Stomach (tissue), 9 donors: ENCODE measurements around the gene PCA3. TPM values are rescaled to one million over a fixed set of nuclear protein-coding genes. Genes with fewer than 3 reads are reported as not detected.
A peak's percentile ranks its signal among the peaks of the same experiment; 100 is the strongest.

Experiments used
- DNase-seq, 2 donors: peaks; one replicate each; pipeline versions ENCODE4 v3.0.0 to v3.0.0-alpha.2; 2013 to 2019
- H3K27ac ChIP-seq, 5 donors: fragments of 200-600 bp in 4 of 5; sonication (generic) in 4 of 5; one replicate each; pipeline ENCODE4 v1.5.1; 2013 to 2019; ENCODE audit warnings: mild to moderate bottlenecking in 1 of 5, moderate library complexity in 1 of 5
- H3K27me3 ChIP-seq, 3 donors: fragments of 200-600 bp; sonication (generic); one replicate each; pipeline ENCODE4 v1.5.1; 2017 to 2019; ENCODE audit warnings: mixed run types in 1 of 3
- H3K36me3 ChIP-seq, 4 donors: fragments of 200-600 bp; sonication (generic); 1 replicate in 3 of 4; 2 replicates in 1 of 4; pipeline ENCODE4 v1.5.1; 2016 to 2019
- H3K4me1 ChIP-seq, 4 donors: fragments of 200-600 bp; sonication (generic); one replicate each; pipeline ENCODE4 v1.5.1; 2016 to 2019
- H3K4me3 ChIP-seq, 4 donors: fragments of 200-600 bp; sonication (generic) in 3 of 4; one replicate each; pipeline ENCODE4 v1.5.1; 2016 to 2019; ENCODE audit warnings: mild to moderate bottlenecking in 1 of 4
- H3K9me3 ChIP-seq, 4 donors: fragments of 200-600 bp; sonication (generic); one replicate each; pipeline ENCODE4 v1.5.1; 2016 to 2019
- EP300 ChIP-seq: sonication (generic); formaldehyde crosslinking; IDR thresholded peaks from one replicate; pipeline ENCODE4 v1.6.1; 2017; ENCODE audit warnings: antibody characterized with exemption
- POLR2A ChIP-seq, 4 donors: fragments of 450-650 bp; IDR thresholded peaks; one replicate each; pipeline ENCODE4 v1.6.1; 2016; ENCODE audit warnings: antibody characterized with exemption in 4 of 4, control low read depth in 2 of 4, mild to moderate bottlenecking in 1 of 4, moderate library complexity in 1 of 4
- POLR2AphosphoS5 ChIP-seq, 3 donors: sonication (generic); formaldehyde crosslinking; IDR thresholded peaks; one replicate each; pipeline ENCODE4 v1.6.1; 2016; ENCODE audit warnings: antibody characterized with exemption in 3 of 3
- WGBS, 5 donors: extraction: QIAGEN DNeasy Blood & Tissue Kit in 3 of 5; methylation state at CpG; one replicate each; pipeline versions ENCODE4 v1.1.5 to v1.1.7; 2013 to 2018; 5-methylcytosine and 5-hydroxymethylcytosine counted together
- intact Hi-C: fragments of 100-400 bp; cut with DNase I; formaldehyde crosslinking; loops from one replicate; pipeline ENCODE4 v1.15.1; 2023; ENCODE audit warnings: low total_unique reads
- polyA plus RNA-seq, 3 donors: library from polyadenylated mRNA; stranded (reverse); fragments of 200-250 nt; gene quantifications; one replicate each; pipeline ENCODE4 v1.2.3, GENCODE V29; 2013
- small RNA-seq, 4 donors: library from RNA; depleted of rRNA; stranded (forward); fragments of <200 nt; gene quantifications; one replicate each; pipeline ENCODE3, GENCODE V24; 2016
- total RNA-seq, 5 donors: library from RNA; depleted of rRNA; stranded (reverse); fragments of >200 nt; gene quantifications; one replicate each; pipeline versions ENCODE4 v1.1.0 to v1.2.3, GENCODE V29; 2014 to 2016
- TF ChIP-seq, protein P1 (sequence below), 7 experiments: fragments of 450-650 bp in 4 of 7; fragments of 200-600 bp in 3 of 7; sonication (generic) in 3 of 7; IDR thresholded peaks; one replicate each; pipeline ENCODE4 v1.5.1; 2016 to 2019; ENCODE audit warnings: antibody characterized with exemption in 7 of 7, control low read depth in 2 of 7, mild to moderate bottlenecking in 1 of 7
- donor health status: healthy with polysubstance abuse.
- donor health status: Bipolar disorder and iron deficiency.
- donor health status: healthy.

The PCA3 gene
- total and polyA plus RNA-seq, 8 donors = 0.45 to 0.73 TPM; not detected in 6

DNA sequence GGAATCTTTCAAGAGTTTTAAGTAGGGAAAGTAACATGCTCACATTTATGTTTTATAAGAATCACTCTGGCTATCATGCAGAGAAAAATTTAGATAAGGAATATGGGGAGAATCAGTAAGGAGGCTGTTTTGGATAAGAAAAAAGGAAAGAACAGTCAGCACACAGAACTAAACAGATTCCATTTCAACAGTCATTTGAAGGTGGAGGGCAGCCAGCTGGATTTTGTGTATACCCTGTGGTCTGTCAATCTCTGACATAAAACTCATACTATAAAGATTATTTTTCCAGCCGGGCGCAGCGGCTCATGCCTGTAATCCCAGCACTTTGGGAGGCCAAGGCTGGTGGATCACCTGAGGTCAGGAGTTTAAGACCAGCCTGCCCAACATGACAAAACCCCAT is 64.2 kb downstream of the PCA3 start:
- DNase-seq = no peak
- H3K4me1 ChIP-seq = peaks cover 0 to 12% (median 2%) of the 10 kb centered on the region in 4 donors
- no peak overlapping the region for H3K4me3 ChIP-seq
- no peaks in the 10 kb centered on the region for H3K27me3 ChIP-seq
- TF ChIP-seq POLR2A (IDR thresholded peaks at IDR 0.05) (no peak), POLR2AphosphoS5 (IDR thresholded peaks at IDR 0.05) (no peak), EP300 (no peak)
- TF ChIP-seq, protein P1, sequence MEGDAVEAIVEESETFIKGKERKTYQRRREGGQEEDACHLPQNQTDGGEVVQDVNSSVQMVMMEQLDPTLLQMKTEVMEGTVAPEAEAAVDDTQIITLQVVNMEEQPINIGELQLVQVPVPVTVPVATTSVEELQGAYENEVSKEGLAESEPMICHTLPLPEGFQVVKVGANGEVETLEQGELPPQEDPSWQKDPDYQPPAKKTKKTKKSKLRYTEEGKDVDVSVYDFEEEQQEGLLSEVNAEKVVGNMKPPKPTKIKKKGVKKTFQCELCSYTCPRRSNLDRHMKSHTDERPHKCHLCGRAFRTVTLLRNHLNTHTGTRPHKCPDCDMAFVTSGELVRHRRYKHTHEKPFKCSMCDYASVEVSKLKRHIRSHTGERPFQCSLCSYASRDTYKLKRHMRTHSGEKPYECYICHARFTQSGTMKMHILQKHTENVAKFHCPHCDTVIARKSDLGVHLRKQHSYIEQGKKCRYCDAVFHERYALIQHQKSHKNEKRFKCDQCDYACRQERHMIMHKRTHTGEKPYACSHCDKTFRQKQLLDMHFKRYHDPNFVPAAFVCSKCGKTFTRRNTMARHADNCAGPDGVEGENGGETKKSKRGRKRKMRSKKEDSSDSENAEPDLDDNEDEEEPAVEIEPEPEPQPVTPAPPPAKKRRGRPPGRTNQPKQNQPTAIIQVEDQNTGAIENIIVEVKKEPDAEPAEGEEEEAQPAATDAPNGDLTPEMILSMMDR (IDR thresholded peaks at IDR 0.05) = no peak
- 52 to 77% (median 67%) methylated on average over 3 of the region's 3 CpGs for WGBS, 5 donors
- intact Hi-C loops = no loop called here
- peaks cover 0 to 17% (median 6%) of the 10 kb centered on the region in 4 donors for H3K36me3 ChIP-seq
- no peaks in the 10 kb centered on the region for H3K9me3 ChIP-seq
- H3K27ac ChIP-seq = peak overlapping the region in 3 of 5 donors; percentile 9 to 83 (median 9)

DNA sequence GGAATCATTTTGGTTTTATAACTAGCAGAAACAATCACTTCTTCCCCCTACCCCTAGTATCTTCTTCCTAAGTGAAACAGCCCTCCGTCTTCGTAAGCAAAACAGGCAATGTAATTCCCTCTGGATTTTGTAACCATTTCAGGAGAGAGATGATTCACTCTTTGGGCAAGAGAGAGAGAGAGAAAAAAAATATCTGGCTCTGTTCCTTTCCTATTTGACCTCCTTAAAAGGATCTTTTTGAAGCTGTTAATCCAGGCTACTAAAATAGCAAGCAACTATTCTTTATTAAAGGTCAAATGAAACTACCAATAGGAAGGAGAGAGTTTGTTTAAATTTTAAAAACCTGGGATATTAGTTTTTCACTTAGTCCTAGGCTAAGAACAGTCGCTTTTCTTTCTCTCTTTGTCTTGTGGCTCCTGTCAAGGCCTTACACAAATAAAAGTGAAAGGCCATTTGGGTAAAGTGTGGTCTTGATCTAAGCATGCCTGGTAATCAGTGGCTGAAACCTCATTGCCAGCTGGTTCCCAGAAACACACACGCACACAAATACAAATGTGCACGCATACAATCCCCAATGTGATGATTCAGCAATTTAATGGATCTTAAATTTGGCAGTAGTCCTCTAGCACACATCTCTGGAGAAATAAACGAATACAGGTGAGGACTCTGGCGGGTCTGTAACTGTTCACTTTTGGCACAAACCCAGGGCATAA is 71.5 kb downstream of the PCA3 start:
- H3K27me3 ChIP-seq = no peaks in the 10 kb centered on the region
- DNase-seq = peak in 1 of 2 donors; percentile 57
- H3K4me3 ChIP-seq = no peak overlapping the region
- H3K9me3 ChIP-seq = no peaks in the 10 kb centered on the region
- H3K36me3 ChIP-seq = no peaks in the 10 kb centered on the region
- intact Hi-C loops = no loop called here
- TF ChIP-seq, protein P1 (IDR thresholded peaks at IDR 0.05) = no peak
- TF ChIP-seq EP300 (peak; percentile 92), POLR2AphosphoS5 (IDR thresholded peaks at IDR 0.05) (peak; percentile 61 to 83 (median 69)), POLR2A (IDR thresholded peaks at IDR 0.05) (no peak)
- peak overlapping the region in 4 of 5 donors; percentile 51 to 83 (median 70) for H3K27ac ChIP-seq
- peaks cover 0 to 17% (median 6%) of the 10 kb centered on the region in 4 donors for H3K4me1 ChIP-seq
- WGBS, 5 donors = 34 to 46% (median 38%) methylated on average over 7 of the region's 7 CpGs

Small RNAs within 50 kb of the gene (small RNA-seq; reads per million reads assigned to genes)
- 0 reads per million in 4 donors for gene AL359314.1

Other genes with a start within 250 kb of the PCA3 start
- gene PRUNE2, start 141.7 kb downstream of the PCA3 start, total RNA-seq = 100 to 1,000 TPM in 3 of 5 donors, 10 to 100 TPM in 2; 35.6 to 311 (median 119) TPM
- gene PRUNE2, start 141.7 kb downstream of the PCA3 start, polyA plus RNA-seq = 10 to 100 TPM in 1 of 3 donors, 1 to 10 TPM in 2; 2.6 to 65.0 (median 4.7) TPM